Vagina (tissue), 2 donors: ENCODE results near the gene SUSD1.

Experiments
- POLR2AphosphoS5 ChIP-seq, 2 donors: sonication (generic); formaldehyde crosslinking; IDR thresholded peaks; one replicate each; pipeline ENCODE4 v1.9.0; 2017; ENCODE audit warnings: antibody characterized with exemption in 2 of 2, mild to moderate bottlenecking in 2 of 2, low read depth in 1 of 2; ENCODE audit not compliant: insufficient read depth in 1 of 2
- TF ChIP-seq, protein P1 (sequence below), 3 experiments: fragments of 450-650 bp in 2 of 3; fragments of 200-600 bp in 1 of 3; sonication (generic) in 1 of 3; IDR thresholded peaks; one replicate each; pipeline ENCODE4 v1.5.1; 2017 to 2019; ENCODE audit warnings: antibody characterized with exemption in 3 of 3, mild to moderate bottlenecking in 2 of 3, moderate library complexity in 2 of 3

DNA sequence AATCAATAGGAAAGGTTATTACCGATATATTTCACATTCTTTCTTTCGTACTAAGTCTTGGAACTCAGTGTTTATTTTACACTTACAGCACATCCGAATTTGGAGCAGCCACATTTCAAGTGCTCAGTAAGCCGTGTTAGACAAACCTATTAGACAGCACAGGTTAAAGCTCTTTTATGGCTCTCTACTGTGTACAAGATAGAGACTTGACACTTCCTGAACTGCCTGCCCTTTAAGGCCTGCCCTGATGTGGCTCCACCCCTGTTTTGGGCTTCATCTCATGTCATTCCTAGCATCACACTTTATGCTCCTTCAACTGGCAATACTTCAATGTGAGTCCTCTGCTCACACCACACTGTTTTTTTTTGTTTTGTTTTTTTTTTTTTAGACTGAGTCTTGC lies 23.5 kb upstream of the SUSD1 start:
- TF ChIP-seq, protein P1, sequence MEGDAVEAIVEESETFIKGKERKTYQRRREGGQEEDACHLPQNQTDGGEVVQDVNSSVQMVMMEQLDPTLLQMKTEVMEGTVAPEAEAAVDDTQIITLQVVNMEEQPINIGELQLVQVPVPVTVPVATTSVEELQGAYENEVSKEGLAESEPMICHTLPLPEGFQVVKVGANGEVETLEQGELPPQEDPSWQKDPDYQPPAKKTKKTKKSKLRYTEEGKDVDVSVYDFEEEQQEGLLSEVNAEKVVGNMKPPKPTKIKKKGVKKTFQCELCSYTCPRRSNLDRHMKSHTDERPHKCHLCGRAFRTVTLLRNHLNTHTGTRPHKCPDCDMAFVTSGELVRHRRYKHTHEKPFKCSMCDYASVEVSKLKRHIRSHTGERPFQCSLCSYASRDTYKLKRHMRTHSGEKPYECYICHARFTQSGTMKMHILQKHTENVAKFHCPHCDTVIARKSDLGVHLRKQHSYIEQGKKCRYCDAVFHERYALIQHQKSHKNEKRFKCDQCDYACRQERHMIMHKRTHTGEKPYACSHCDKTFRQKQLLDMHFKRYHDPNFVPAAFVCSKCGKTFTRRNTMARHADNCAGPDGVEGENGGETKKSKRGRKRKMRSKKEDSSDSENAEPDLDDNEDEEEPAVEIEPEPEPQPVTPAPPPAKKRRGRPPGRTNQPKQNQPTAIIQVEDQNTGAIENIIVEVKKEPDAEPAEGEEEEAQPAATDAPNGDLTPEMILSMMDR (IDR thresholded peaks at IDR 0.05), result no peak
- TF ChIP-seq POLR2AphosphoS5 (IDR thresholded peaks at IDR 0.05; ENCODE audit: insufficient read depth in 1 of 2, low read depth in 1 of 2), result no peak
